Heart left ventricle (tissue), 13 donors: Measurements from ENCODE around the gene CCDC195.

Experiments used
- POLR2A ChIP-seq, 2 donors: fragments of 450-650 bp; IDR thresholded peaks; one replicate each; pipeline ENCODE4 v1.6.1; 2017; ENCODE audit warnings: antibody characterized with exemption in 2 of 2, mild to moderate bottlenecking in 2 of 2, moderate library complexity in 2 of 2
- TF ChIP-seq, protein P1 (sequence below), 12 donors: fragments of 200-600 bp; sonication (generic) in 4 of 12; IDR thresholded peaks; one replicate each; pipeline versions ENCODE4 v1.5.0 to v1.8.0; 2018 to 2022; ENCODE audit warnings: antibody characterized with exemption in 12 of 12, mild to moderate bottlenecking in 5 of 12
- donor health status: ischemic (EF 13 %, LVEDD 7.1; RV severe dilation, severe dysfunction).
- donor health status: DM: no; HTN: yes; CAD: no.
- donor health status: DM: no; HTN: no; CAD: no.
- donor health status: ischemic (EF 25% LVEDD 6.9; RV normal size, moderate dysfunction).
- donor health status: ischemic (EF 25% LVEDD 5.7; RV mildly dilated, moderate dysfunction).
- donor health status: ischemic (EF 35%, LVEDD 5.7; RV mildly dilated, moderate dysfunction).
- donor health status: nonischemic (EF 11% LVEDD 7.7; RV severe dilation, severe dysfunction).
- donor health status: DM: yes; HTN: yes; CAD: no.
- donor health status: PGD.
- donor health status: ischemic (EF 29% LVEDD 5.4; RV normal size, mild dysfunction).
- donor health status: nonischemic (EF 23%, LVEDD 6.1; RV moderate dilation, normal function).

DNA sequence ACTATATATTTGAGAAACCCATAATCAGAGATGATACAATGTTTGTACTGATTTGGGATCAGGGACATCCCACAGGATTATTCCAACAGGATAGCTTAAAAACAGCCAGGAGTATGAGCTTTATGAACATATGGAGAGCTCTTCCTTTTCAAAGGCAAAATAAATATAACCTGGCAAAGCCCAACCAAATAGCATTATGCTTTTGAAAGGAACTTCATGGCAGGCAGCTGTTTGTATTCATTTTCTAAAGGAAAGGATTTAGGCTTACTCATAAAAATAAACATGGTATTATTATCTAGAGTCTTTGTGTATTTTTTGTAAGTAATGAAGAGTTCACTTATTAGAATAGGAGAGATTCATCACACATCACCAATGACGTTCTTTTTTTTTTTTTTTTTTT lies 44.4 kb downstream of the CCDC195 start:
- TF ChIP-seq, protein P1, sequence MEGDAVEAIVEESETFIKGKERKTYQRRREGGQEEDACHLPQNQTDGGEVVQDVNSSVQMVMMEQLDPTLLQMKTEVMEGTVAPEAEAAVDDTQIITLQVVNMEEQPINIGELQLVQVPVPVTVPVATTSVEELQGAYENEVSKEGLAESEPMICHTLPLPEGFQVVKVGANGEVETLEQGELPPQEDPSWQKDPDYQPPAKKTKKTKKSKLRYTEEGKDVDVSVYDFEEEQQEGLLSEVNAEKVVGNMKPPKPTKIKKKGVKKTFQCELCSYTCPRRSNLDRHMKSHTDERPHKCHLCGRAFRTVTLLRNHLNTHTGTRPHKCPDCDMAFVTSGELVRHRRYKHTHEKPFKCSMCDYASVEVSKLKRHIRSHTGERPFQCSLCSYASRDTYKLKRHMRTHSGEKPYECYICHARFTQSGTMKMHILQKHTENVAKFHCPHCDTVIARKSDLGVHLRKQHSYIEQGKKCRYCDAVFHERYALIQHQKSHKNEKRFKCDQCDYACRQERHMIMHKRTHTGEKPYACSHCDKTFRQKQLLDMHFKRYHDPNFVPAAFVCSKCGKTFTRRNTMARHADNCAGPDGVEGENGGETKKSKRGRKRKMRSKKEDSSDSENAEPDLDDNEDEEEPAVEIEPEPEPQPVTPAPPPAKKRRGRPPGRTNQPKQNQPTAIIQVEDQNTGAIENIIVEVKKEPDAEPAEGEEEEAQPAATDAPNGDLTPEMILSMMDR (IDR thresholded peaks at IDR 0.05): no peak
- no peak for TF ChIP-seq POLR2A (IDR thresholded peaks at IDR 0.05)
